Lung (tissue), 12 donors: ENCODE data around the gene PRDM12. TPM values are rescaled to one million over a fixed set of nuclear protein-coding genes. Genes with fewer than 3 reads are reported as not detected.

Source experiments
- ATAC-seq: fragments of 200-7000 bp; cut with Tn5 transposase; one replicate; pipeline ENCODE4 v1.9.1; 2020; ENCODE audit warnings: moderate number of reproducible peaks; ENCODE audit not compliant: insufficient read depth, low FRiP score
- DNase-seq, 3 donors: peaks; one replicate each; pipeline ENCODE4 v3.0.0-alpha.2; 2013 to 2017
- H3K27ac ChIP-seq, 2 donors: one replicate each; pipeline ENCODE4 v1.5.1; 2013; ENCODE audit warnings: mild to moderate bottlenecking in 2 of 2, moderate library complexity in 2 of 2, control low read depth in 1 of 2, inconsistent platforms in 1 of 2, low read depth in 1 of 2, low read length in 1 of 2
- H3K27me3 ChIP-seq, 3 donors: one replicate each; pipeline ENCODE4 v1.5.1; 2013; ENCODE audit warnings: low read length in 2 of 3; ENCODE audit not compliant: control insufficient read depth in 3 of 3, insufficient read depth in 3 of 3
- H3K36me3 ChIP-seq, 4 donors: one replicate each; pipeline ENCODE4 v1.5.1; 2013; ENCODE audit warnings: low read length in 4 of 4, mild to moderate bottlenecking in 1 of 4, moderate library complexity in 1 of 4; ENCODE audit not compliant: control insufficient read depth in 4 of 4, insufficient read depth in 4 of 4
- H3K4me1 ChIP-seq, 5 donors: one replicate each; pipeline ENCODE4 v1.5.1; 2013; ENCODE audit warnings: low read length in 5 of 5, mild to moderate bottlenecking in 2 of 5, moderate library complexity in 1 of 5; ENCODE audit not compliant: control insufficient read depth in 5 of 5, insufficient read depth in 5 of 5
- H3K4me3 ChIP-seq: one replicate; pipeline ENCODE4 v1.5.1; 2013; ENCODE audit warnings: mild to moderate bottlenecking, control low read depth, moderate library complexity
- H3K9ac ChIP-seq, 2 donors: one replicate each; pipeline ENCODE4 v1.5.1; 2013; ENCODE audit warnings: low read length in 2 of 2, control low read depth in 1 of 2; ENCODE audit not compliant: insufficient read depth in 1 of 2
- H3K9me3 ChIP-seq, 4 donors: one replicate each; pipeline ENCODE4 v1.5.1; 2013; ENCODE audit warnings: low read length in 3 of 4, mild to moderate bottlenecking in 1 of 4, moderate library complexity in 1 of 4; ENCODE audit not compliant: control insufficient read depth in 4 of 4, insufficient read depth in 3 of 4
- WGBS, 2 donors: extraction: QIAGEN DNeasy Blood & Tissue Kit; methylation state at CpG; one replicate each; pipeline ENCODE4 v1.1.7; 2013; 5-methylcytosine and 5-hydroxymethylcytosine counted together
- polyA plus RNA-seq, 2 donors: library from polyadenylated mRNA; stranded (reverse); fragments of 200-250 nt; gene quantifications; one replicate each; pipeline ENCODE4 v1.2.1, GENCODE V29; 2013
- total RNA-seq, 2 donors: library from RNA; depleted of rRNA in 1 of 2; stranded (reverse); fragments of >200 nt in 1 of 2; gene quantifications; one replicate each; pipeline ENCODE4 v1.2.1, GENCODE V29; 2014 to 2021
- TF ChIP-seq, protein P1 (sequence below): IDR thresholded peaks from 2 replicates; pipeline ENCODE4 v1.5.1; 2012; ENCODE audit warnings: mild to moderate bottlenecking; ENCODE audit errors: control extremely low read depth, extremely low read depth
- donor health status: control.
- donor health status: control.
- donor health status: Bipolar disorder and iron deficiency.
- donor health status: healthy.
- donor health status: DM: yes; HTN: yes; CAD: no.

The PRDM12 gene
- total and polyA plus RNA-seq, 4 donors: 0.05 to 0.09 TPM; not detected in 2

GRCh38 chr9:130627896-130628792 is 36.2 kb upstream of the PRDM12 start:
- Histone ChIP-seq H3K27ac (no peak overlapping the region), H3K4me3 (no peak overlapping the region), H3K36me3 (peaks cover 31 to 88% (median 45%) of the 10 kb centered on the region in 4 donors), H3K9ac (no peak overlapping the region), H3K4me1 (no peaks in the 10 kb centered on the region), H3K9me3 (no peaks in the 10 kb centered on the region), H3K27me3 (no peaks in the 10 kb centered on the region)
- TF ChIP-seq, protein P1, sequence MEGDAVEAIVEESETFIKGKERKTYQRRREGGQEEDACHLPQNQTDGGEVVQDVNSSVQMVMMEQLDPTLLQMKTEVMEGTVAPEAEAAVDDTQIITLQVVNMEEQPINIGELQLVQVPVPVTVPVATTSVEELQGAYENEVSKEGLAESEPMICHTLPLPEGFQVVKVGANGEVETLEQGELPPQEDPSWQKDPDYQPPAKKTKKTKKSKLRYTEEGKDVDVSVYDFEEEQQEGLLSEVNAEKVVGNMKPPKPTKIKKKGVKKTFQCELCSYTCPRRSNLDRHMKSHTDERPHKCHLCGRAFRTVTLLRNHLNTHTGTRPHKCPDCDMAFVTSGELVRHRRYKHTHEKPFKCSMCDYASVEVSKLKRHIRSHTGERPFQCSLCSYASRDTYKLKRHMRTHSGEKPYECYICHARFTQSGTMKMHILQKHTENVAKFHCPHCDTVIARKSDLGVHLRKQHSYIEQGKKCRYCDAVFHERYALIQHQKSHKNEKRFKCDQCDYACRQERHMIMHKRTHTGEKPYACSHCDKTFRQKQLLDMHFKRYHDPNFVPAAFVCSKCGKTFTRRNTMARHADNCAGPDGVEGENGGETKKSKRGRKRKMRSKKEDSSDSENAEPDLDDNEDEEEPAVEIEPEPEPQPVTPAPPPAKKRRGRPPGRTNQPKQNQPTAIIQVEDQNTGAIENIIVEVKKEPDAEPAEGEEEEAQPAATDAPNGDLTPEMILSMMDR: no peak
- no peak for DNase-seq
- no peak for ATAC-seq
- 87 to 95% methylated on average over 23 of the region's 23 CpGs for WGBS, 2 donors

GRCh38 chr9:130629443-130630070 is 34.8 kb upstream of the PRDM12 start:
- ATAC-seq (no peak), DNase-seq (no peak)
- TF ChIP-seq, protein P1: no peak
- WGBS, 2 donors: 93 to 94% methylated on average over 13 of the region's 13 CpGs
- Histone ChIP-seq H3K27me3 (no peaks in the 10 kb centered on the region), H3K36me3 (peaks cover 19 to 91% (median 38%) of the 10 kb centered on the region in 4 donors), H3K4me3 (no peak overlapping the region), H3K9me3 (no peaks in the 10 kb centered on the region), H3K9ac (no peak overlapping the region), H3K27ac (no peak overlapping the region), H3K4me1 (no peaks in the 10 kb centered on the region)

DNA sequence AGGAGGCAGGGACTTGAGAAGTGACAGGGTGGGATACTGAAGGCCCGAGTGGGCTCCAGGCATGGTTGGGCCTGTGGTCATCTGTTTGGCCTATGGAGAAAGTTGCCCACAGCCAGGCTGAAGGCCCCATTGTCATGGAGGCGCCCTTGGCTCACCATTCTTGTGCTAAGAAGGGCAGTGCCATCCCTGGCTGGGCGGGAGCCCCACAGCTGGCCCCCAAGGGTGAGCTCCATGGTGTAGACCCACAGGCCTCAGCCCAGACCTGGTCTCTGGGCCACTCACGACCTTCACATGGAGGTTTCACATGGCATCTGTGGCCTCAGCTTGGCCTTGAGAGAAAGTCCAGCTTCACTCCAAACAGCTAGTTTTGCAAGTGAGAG is 34.3 kb upstream of the PRDM12 start:
- Histone ChIP-seq H3K9me3 (no peaks in the 10 kb centered on the region), H3K4me3 (no peak overlapping the region), H3K27me3 (no peaks in the 10 kb centered on the region), H3K4me1 (no peaks in the 10 kb centered on the region), H3K36me3 (peaks cover 18 to 91% (median 37%) of the 10 kb centered on the region in 4 donors), H3K9ac (no peak overlapping the region), H3K27ac (no peak overlapping the region)
- ATAC-seq (no peak), DNase-seq (no peak)
- TF ChIP-seq, protein P1: no peak
- 96 to 98% methylated on average over 4 of the region's 4 CpGs for WGBS, 2 donors
